HT1080 (cell line): ENCODE data around the gene SLC5A2. TPM values are rescaled to one million over a fixed set of nuclear protein-coding genes. Genes with fewer than 3 reads are reported as not detected.
A peak's percentile ranks its signal among the peaks of the same experiment; 100 is the strongest.

Source experiments
- DNase-seq: peaks from one replicate; pipeline ENCODE4 v3.0.0-alpha.2; 2015; ENCODE audit warnings: low read depth
- total RNA-seq: library from RNA; depleted of rRNA; stranded (reverse); fragments of >200 nt; shearing (Covaris generic); gene quantifications from 2 replicates; pipeline ENCODE4 v1.2.3, GENCODE V29; 2014

The SLC5A2 gene
- total RNA-seq, 1 experiment from 2014 or later, result not detected

GRCh38 chr16:31459687-31460581 lies 23.0 kb upstream of the SLC5A2 start:
- peak; percentile 94 for DNase-seq

- DNase-seq, result no peak
Observed at GRCh38 chr16:31460582-31461002, 22.3 kb upstream of the SLC5A2 start.

DNA sequence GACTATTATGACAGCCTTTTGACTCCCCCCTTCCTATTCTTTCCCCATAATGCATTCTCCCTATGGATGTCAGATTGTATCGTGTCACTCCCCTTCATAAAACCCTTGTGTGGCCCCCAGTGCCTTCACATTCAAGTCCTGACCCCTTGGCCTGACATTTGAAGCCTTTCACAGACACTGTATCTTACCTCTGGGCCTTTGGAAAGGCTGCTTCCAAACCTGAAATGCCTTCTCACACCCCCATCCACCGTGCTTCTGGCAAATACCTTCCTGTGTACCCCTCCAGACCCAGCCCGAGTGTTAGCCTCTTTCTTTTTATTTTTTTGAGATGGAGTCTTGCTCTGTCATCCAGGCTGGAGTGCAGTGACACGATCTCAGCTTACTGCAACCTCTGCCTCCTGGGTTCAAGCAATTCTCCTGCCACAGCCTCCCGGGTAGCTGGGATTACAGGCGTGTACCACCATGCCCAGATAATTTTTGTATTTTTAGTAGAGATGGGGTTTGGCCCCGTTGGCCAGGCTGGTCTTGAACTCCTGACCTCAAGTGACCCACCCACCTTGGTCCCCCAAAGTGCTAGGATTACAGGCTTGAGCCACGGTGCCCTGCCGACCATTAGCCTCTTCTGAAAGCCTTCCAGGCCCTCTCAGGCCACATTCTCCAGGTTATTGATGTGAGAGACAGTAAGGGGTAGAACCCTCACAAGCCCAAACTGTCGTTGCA lies 21.6 kb upstream of the SLC5A2 start:
- no peak for DNase-seq

GRCh38 chr16:31461921-31462804 lies 20.8 kb upstream of the SLC5A2 start:
- DNase-seq, result no peak

- DNase-seq, result no peak
Observed at GRCh38 chr16:31464348-31464769, 18.6 kb upstream of the SLC5A2 start.

GRCh38 chr16:31464781-31465260 lies 18.1 kb upstream of the SLC5A2 start:
- DNase-seq, result no peak

DNA sequence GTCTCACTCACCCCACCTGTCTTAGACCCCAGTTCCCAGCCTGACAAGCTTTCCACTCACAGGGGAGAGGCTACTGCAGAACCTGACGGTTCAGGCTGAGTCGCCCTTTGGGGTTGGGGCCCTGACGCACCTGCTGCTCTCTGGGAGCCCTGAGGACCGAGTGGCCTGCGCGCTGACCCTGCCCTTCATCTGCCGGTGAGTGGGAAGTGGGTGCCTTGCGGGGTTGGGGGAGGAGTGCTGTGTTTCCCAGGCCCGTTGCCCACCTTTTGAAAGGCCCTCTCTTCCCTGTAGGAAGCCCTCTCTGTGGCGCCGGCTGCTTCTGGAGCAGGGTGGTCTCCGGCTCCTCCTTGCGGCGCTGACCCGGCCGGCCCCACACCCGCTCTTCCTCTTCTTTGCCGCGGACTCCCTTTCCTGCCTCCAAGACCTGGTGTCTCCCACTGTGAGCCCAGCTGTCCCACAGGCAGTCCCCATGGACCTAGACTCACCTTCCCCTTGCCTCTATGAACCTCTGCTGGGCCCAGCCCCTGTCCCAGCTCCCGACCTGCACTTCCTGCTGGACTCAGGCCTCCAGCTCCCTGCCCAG lies 17.0 kb upstream of the SLC5A2 start:
- no peak for DNase-seq

- DNase-seq, result no peak
Observed at GRCh38 chr16:31466381-31466841, 16.5 kb upstream of the SLC5A2 start.

DNA sequence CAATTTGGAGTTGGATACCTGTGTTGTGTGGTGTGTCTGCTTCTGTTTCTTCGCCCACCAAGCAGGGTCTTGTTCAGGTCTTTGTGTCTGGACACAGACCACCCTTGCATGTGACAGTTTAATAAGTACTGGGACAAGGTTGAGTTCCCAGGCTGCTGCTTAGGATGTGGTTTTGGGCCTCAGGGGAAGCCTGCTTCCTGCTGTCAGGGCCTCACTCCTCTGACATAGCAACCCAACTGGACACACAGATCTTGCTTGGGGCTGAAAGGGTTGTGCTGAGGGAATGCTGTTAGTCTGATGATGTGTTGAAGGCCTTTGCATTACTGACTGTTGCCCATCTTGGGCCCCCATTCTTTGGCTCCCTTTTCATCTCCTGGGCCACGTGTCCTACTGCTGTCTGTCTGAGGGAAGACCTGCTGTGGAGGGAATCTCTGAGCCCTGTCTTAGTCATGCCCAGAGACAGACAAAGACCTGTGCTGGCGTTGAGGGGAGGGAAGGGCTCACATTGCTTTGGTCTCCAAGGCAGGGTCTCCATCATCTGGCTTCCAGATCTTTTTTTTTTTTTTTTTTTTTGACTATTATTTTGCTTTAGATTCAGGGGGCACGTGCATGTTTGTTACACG lies 15.7 kb upstream of the SLC5A2 start:
- DNase-seq, result peak; percentile 49

GRCh38 chr16:31467858-31468257 lies 15.1 kb upstream of the SLC5A2 start:
- no peak for DNase-seq

DNA sequence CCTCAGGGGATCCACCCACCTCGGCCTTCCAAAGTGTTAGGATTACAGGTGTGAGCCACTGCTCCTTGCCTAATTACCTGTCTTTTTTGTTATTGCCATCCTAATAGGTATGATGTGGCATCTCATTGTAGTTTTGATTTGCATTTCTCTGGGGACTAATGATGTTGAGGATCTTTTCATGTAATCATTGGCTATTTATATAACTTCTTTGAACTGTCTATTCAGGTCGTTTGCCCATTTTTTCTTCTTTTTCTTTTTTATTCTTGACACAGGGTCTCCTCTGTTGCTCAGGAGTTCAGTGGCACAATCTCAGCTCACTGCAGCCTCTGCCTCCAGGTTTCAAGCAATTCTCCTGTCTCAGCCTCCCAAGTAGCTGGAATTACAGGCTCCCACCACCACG lies 12.3 kb upstream of the SLC5A2 start:
- no peak for DNase-seq

DNA sequence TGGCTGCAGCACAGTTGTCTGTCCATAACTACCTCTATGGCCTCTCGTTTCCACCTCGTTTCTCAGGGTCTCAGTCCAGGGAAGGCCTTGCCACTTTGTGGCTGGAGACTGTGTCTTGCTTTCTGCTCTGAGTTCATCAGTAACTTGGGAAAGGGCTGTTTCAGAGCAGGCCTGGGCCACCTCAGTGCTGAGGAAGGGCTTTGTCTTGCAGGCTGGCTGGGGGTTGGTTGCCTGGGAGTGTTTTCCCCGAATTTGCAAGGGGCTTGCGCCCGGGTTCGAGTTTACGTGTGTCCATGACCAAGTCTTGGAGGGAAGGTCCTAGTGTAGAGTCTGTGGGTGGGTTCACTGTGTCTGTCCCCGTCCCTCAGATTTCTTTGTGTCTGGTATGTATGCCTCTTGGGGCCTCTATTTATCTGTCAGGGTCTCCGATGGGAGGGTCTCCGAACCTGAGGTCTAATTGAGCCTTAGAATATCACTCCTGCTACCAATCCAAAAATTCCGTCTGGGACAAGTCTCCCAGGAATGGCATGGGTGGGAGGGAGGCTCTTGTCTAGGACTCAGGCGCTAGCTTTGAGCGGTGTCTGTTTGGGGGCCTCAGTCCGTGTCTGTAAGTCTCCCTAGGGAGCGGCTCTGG lies 11.6 kb upstream of the SLC5A2 start:
- no peak for DNase-seq

GRCh38 chr16:31471875-31472708 lies 10.8 kb upstream of the SLC5A2 start, which contains the start of gene TGFB1I1:
Gene TGFB1I1, plus strand, starts transcription at chr16:31472152. Its CDS starts 37 bp downstream, at chr16:31472189.
- peak; percentile 55 for DNase-seq

- peak; percentile 90 for DNase-seq
Observed at GRCh38 chr16:31472709-31473203, 10.2 kb upstream of the SLC5A2 start.

DNA sequence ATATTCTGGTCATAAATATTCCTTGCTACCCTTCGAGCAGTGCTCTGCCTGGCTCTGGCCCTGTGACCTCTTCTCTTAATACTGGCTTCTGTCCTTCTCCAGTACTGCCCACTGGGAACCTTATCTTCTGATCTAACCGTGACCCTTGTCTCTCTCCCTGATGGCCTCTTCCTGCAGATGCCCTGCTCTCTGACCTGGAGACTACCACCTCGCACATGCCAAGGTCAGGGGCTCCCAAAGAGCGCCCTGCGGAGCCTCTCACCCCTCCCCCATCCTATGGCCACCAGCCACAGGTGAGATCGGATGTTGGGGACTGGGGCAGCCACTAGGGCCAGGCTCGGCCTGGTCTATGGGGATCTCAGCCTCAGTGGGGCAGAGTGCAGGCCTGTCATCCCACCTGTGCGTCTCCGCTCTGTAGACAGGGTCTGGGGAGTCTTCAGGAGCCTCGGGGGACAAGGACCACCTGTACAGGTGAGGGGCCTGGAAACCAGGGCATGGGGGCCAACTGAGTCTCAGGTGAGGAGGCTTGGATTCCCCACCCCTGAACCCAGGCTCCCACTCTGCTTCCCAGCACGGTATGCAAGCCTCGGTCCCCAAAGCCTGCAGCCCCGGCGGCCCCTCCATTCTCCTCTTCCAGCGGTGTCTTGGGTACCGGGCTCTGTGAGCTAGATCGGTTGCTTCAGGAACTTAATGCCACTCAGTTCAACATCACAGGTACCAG lies 9.5 kb upstream of the SLC5A2 start:
- DNase-seq, result no peak

DNA sequence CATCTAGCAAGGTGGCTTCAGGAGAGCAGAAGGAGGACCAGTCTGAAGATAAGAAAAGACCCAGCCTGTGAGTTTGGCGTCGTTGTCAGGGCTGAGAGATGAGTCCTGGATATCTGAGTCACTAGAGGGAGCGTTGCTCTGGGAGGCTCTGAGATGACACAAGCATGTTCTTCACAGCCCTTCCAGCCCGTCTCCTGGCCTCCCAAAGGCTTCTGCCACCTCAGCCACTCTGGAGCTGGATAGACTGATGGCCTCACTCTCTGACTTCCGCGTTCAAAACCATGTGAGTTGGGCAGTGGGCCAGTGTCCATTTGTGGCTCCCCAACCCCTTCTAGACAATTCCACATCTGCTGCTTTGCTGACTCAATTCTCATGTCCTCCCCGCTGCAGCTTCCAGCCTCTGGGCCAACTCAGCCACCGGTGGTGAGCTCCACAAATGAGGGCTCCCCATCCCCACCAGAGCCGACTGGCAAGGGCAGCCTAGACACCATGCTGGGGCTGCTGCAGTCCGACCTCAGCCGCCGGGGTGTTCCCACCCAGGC lies 8.7 kb upstream of the SLC5A2 start:
- no peak for DNase-seq
